GM18499 (cell line): ENCODE measurements around the gene SMU1.
"Not testable (repeated sequence)": the region's sequence is repeated elsewhere in the genome, so short reads cannot be mapped to it uniquely, and the experiment has no call there.

ENCODE experiments used
- ATAC-seq: cut with Tn5 transposase; IDR thresholded peaks from one replicate; pipeline ENCODE4 v1.9.1; 2021; ENCODE audit warnings: moderate number of reproducible peaks; ENCODE audit not compliant: insufficient read depth, unreplicated experiment

SMU1 gene

GRCh38 chr9:33022303-33022702 is 54.2 kb downstream of the SMU1 start:
- no peak for ATAC-seq

GRCh38 chr9:33019797-33020196 is 56.7 kb downstream of the SMU1 start:
- no peak for ATAC-seq

GRCh38 chr9:33017283-33018041 is 59.0 kb downstream of the SMU1 start:
- ATAC-seq = no peak

- ATAC-seq = no peak
These were observed 61.8 kb downstream of the SMU1 start for GRCh38 chr9:33014665-33015014.

GRCh38 chr9:33013962-33014664 is 62.4 kb downstream of the SMU1 start:
- no peak for ATAC-seq

GRCh38 chr9:33012328-33013069 is 64.0 kb downstream of the SMU1 start:
- ATAC-seq = no peak

- no peak for ATAC-seq
These were observed 64.6 kb downstream of the SMU1 start for GRCh38 chr9:33011831-33012230.

- ATAC-seq = no peak
These were observed 68.7 kb downstream of the SMU1 start for GRCh38 chr9:33007755-33008154.

- ATAC-seq = not testable (repeated sequence)
These were observed 71.1 kb downstream of the SMU1 start for GRCh38 chr9:33005335-33005734.

GRCh38 chr9:33000682-33001055 is 75.8 kb downstream of the SMU1 start:
- not testable (repeated sequence) for ATAC-seq

- ATAC-seq = no peak
These were observed 83.8 kb downstream of the SMU1 start for GRCh38 chr9:32992595-32993238.

GRCh38 chr9:32991897-32992594 is 84.4 kb downstream of the SMU1 start:
- ATAC-seq = no peak
